Stimulated activated naive CD4-positive, alpha-beta T cell treated with Interleukin-2 at 50 U/mL for 16 hours (primary cell): ENCODE measurements around the gene RAF1.
"Not testable (repeated sequence)": the region's sequence is repeated elsewhere in the genome, so short reads cannot be mapped to it uniquely, and the experiment has no call there.

Experiments
- DNase-seq: peaks from one replicate; lab custom pipeline; 2025; lab: John Stamatoyannopoulos, UW

Gene RAF1

DNA sequence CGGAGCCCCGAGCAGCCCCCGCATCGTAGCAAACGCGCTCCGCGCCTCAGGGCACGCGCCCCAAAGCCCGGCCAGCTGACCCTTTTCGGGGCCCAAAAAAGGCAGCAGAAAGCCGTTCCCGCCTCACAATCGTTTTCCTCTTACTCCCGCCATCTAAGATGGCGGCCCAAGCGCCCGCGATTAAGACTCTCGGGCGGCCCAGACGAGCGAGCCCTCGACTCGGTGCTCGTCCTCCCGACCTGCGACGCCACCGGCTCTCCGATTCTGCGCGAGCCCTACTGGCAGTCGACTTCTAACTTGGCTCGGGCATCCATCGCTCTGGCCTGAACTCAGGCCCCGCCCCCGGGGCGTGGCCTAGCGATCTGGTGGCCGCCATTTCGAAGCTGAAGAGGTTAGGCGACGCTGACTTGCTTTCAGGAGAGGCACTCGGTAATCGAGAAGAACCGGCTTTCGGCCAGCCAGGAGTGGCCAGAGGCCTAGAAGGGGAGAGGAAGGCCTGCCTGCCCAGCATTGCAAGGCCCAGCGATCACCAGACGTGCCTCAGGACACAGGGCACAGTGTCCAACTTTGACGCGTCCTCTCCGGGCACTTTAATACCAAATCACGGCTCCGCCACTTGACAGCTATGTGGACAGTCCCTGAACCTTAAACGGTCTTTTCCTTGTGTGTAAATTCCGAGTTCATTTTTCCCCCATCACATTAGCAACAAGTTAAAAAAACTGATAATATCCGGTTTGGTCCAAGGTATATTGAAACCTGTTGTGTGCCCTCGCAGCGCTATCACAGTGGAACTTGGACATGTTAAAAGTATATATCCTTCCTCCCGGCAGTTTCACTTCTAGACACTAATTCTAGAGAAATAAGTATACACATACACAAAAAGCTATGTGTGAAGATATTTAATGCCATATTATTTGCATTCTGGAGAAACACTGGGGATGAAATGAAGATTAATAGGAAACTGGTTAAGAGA is at the start of gene RAF1:
RAF1 (minus strand) TSS at position 182 of the 973 bp plus-strand sequence. CDS start 45,396 bp downstream, outside the sequence.
- peak; percentile 95 for DNase-seq

DNA sequence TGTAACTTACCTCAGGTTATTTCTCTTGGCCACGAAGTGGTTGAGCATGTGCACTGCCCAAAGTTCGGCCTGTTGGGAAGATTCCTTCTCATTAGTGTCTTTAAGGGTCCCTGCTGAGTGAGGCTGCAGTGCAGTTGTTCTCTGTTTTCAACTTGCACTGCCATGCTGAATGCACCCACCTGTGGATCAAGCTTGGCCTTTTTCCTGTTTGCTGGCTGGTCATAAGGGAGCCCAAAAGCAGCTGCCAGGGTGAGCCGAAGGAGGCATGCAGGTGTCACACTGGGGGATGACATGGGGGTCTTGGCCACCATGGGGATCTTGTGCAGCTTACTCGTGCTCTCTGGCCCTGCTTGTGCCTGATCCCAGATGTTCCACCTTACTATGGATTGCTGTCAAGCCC is 46.1 kb upstream of the RAF1 start:
- DNase-seq: no peak

DNA sequence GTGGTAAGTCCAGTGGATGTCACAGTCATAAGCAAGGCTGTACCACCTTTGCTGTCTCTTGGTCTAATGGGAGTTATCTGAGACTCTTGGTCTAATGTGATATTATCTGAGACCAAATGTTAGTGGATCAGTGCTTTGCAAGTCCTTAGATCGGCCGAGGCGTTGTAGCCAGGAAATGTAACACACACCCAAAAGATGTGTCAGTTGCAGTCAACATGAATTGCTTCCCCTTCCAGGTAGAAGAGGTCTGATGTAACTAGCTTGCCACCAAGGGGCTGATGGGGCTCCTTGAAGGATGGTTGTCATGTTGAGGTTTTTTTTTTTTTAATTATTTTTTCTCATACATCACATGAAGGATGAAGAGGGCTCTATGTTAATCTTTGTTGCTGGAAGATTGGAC is 45.4 kb upstream of the RAF1 start:
- DNase-seq: no peak

DNA sequence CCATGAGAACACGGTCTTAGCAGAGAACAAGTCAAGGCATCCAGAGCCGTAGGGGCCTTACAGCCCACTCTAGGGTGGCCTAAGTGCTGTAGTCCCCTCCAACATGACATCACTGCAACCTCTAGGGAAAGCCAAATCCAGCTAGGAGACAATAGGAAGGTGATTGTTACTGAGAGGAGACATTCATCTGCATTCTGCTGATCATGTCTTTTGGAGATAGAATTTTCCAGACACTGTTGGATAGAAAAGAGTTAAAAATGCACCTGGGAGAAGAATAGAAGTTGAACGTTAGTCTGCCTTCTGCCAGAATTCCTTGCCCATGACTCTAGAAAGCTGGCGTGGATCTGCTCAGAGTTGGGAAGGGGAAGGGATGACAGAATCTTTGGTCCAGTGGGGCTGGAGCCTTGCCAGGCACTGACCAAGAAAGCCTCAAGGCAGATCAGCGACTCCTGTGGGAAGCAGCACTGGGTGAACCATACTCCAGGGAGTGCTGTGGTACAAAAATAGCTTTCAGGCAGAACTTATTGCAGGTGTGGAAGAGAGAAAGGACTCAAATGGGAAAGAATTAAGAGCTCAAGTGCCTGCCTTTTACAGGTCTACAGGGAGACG is 44.8 kb upstream of the RAF1 start:
- no peak for DNase-seq

DNA sequence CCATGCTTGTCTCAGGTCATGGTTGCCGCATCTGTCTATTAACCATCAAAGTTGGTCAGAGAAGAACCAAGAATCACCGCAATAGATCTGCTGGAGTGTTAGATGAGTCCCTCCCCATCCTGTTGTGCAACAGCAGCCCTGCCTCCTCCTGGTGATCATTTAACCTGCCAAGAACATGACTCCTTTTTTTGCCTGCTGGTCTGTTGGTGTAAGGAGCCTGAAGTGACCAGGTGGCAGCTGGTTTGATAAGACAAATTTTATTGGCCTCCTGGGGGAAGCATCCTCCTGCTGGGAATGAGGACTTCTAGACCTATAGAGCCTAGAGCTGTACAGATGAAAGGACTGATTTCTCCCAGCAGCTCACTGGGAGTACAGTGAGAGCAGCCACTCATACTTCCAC is 43.5 kb upstream of the RAF1 start:
- DNase-seq: no peak

DNA sequence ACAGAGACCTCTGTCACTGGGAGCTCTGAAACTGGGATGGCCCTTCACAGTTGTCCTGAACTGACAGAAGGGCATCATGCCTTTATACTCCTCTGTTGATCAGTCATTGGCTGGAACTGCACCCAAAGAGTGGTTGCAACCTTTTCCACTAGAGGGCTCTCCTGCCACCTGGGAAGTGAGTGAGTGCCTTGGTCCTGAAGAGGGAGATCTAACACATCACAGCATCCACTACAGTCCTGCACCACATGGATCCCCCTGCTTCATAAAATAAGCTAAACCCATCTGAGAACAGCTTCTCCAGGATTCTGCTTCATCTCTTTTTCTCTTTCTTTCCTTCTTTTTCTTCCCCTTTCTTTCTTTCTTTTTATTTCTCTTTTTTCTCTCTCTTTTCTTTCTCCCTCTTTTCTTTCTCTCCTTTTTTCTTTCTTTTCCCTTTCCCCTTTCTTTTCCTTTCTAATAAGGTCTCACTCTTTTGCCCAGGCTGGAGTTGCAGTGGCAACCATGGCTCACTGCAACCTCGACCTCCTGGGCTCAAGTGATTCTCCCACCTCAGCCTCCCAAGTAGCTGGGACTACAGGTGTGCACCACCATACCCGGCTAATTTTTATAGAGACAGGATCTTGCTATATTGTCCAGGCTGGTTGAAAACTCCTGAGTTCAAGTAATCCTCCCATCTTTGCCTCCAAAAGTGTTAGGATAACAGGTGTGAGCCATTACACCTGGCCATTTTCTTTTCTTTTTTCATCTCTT is 42.8 kb upstream of the RAF1 start:
- peak; percentile 42 for DNase-seq

DNA sequence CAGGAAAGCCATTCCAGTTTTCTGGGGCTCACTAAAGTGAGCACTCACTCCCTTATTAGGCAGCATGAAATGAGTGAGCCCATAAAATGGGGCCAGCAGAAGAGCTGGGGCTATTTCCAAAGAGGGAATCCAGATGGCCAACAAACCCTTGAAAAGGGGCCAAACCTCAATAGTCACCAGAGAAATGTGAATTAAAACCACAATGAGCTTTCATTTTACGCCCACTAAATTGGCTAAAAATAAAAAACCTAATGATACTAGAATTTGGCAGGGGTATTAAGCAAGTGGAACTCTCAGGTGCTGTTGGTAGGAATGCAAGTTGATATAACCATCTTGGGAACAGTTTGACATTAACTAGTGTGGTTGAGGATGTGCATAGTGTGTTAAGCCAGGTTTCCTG is 42.1 kb upstream of the RAF1 start:
- DNase-seq: no peak

DNA sequence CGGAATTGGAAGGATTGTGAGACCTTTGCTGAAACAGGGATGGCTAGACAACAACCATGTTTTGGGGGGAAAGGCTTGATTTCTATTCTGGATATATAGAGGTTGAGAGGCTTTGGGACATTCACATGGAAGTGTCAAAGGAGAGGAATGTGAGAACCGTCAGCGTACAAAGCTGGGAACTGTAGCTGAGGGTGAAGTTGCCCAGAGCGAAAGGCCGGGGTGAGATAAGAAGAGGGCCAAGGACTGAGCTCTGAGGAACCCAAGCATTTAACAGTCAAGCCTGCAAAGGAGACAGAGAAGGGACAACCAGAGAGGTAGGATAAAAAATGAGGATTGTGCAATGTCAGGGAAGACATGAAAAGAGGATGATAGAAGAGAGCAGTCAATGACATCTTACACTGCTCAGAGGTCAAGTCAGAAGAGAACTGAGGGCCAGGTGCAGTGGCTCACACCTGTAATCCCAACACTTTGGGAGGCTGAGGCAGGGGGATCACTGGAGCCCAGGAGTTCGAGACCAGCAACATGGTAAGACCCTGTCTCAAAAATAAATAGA is 41.5 kb upstream of the RAF1 start:
- DNase-seq: no peak

DNA sequence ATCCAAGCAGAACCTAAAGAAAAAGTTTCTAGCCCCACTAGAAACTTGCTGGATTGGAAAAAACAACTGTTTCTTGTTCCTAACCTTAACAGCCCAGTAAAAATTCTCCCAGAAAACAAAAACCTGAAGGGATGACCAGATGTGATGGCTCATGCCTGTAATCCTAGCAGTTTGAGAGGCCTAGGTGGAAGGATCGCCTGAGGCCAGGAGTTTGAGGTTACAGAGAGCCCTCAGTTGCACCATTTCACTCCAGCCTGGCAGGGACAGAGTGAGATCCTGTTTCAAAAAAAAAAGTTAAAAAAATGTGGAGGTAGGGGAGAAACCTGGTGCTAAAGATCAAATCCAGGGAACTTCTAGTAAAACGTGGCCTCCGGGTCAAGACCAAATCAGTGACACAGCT is 38.6 kb upstream of the RAF1 start:
- DNase-seq: no peak

DNA sequence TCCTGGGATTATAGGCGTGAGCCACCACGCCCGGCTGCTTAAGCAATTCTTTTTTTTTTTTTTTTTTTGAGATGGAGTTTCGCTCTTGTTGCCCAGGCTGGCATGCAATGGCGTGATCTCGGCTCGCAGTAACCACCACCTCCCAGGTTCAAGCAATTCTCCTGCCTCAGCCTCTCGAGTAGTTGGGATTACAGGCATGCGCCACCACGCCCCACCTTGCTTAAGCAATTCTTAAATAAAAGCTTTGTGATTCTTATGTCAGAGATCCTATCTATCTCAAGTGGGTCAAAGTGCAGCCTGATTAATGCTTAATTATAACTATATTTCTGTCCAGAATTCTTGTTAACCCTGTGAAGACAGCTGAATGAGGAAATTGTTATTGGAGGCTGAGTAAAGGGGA is 37.7 kb upstream of the RAF1 start:
- DNase-seq: not testable (repeated sequence)

DNA sequence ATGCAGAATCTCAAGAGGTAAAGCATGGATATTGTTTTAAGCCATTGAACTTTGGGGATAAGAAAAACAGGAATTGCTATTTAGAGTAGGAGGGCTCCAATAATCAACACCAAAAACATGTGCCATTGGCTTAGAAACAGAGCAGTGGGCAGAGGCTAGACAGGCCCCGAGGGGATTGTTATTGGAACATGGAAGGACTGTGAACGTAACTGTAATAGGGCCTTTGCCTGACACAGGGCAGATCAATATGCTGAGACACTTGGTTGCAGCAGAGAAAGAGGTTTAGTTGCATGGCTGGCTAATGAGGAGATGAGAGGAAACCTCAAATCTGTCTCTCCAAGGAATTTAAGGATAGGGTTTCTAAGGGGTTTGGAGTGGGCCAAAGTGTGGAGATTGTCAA is 36.9 kb upstream of the RAF1 start:
- DNase-seq: no peak

DNA sequence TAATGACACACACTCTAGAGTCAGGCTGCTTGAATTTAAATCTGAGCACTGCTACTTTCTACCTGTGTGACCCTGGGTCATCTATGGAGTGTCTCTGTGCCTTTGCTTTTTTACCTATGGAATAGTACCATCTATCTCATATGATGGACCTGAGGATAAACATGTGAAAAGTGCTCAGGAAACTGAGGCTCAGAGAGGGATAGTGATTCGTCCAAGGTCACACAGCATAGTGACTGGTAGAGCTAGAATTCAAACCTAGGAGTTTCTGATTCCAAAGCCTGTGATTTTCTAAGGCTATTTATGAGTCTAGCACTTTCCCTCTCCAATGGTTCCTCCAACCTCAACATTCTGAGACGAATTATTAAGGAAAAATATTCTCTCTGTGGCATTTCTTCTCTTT is 32.0 kb upstream of the RAF1 start:
- DNase-seq: no peak

DNA sequence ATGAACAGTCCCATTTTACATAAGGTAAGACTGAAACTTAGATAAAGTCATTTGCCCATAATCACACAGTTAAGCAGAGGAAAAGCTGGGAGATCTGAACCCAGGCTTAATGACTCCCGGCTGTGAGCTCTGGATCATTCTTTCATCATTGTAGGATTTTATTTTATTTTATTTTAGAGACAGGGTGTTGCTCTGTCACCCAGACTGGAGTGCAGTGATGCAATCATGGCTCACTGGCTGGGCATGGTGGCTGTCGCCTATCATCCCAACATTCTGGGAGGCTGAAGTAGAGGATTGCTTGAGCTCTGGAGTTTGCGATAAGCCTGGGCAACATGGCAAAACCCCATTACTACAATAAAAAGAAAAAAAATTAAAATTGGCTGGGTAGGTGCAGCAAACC is 31.2 kb upstream of the RAF1 start:
- DNase-seq: no peak

DNA sequence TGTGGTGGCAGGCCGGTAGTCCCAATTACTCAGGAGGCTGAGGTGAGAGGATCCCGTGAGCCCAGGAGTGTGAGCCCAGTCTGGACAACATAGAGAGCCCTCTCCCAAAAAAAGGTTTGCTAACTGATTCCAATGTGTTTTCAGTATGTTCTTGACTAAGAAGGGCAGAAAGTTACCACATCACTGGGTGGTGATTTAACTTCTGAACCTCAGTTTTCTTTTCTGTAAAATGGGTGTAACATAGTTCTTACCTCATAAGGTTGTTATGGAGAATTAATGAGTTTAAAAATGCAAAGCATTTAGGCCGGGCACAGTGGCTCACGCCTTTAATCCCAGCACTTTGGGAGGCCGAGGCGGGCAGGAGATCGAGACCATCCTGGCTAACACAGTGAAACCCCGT is 28.5 kb upstream of the RAF1 start:
- no peak for DNase-seq

DNA sequence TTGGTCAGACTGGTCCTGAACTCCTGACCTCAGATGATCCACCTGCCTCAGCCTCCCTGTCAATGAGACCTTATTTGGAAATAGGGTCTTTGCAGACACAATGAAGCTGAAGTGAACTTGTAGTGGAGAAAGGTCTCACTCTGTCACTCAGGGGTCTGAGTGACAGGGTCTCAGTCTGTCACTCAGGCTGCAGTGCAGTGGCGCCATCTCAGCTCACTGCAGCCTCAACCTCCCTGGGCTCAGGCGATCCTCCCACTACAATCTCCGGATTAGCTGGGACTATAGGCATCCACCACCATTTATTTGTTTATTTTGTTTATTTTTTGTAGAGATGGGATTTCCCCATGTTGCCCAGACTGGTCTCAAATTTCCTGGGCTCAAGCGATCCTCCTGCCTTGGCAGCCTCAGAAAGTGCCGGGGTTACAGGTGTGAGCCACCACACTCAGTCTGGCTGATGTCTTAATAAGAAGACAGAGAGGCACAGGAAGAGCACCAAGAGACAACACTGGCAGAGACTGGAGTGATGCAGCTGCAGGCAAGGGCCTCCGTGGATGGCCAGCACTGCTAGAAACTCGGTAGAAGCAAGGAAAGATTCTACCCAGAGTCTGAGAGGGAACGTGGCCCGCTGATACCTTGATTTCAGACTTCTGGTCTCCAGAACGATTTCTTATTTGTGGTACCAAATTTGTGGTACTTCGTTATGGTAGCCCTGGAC is 26.2 kb upstream of the RAF1 start:
- no peak for DNase-seq

DNA sequence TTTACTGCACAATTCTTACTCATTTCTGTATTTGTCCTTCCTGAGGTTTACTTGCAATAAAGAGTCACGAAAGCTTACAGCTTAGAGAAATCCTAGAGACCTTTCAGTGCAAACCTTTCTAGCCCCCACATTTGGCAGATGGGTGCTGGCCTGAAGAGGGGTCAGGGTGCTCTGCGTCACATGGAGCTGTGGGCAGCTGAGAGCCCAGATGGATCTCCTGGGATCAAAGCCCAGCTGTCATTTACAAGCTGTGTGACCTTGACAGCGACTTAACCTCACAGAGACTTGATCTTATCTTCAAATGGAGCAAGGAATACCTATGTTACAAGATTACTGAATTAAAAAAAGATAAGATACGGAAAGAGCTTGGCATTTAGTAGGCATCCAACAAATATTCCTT is 24.0 kb upstream of the RAF1 start:
- DNase-seq: no peak

DNA sequence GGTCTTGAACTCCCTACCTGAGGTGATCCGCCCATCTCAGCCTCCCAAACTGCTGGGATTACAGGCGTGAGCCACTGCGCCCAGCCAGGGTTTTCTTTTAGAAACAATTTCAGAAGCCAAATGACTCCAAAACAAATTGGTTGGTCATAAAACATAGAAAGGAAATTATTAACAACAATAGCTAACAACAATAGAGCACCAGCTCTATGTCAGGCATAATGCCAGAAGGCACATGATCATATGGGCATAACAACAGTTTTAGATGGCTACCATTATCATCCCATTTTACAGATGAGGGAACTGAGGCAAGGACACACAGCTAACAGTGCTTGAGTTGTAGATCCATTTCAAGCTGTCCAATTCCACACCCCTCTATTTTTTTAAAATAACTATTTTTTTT is 22.2 kb upstream of the RAF1 start:
- DNase-seq: no peak

DNA sequence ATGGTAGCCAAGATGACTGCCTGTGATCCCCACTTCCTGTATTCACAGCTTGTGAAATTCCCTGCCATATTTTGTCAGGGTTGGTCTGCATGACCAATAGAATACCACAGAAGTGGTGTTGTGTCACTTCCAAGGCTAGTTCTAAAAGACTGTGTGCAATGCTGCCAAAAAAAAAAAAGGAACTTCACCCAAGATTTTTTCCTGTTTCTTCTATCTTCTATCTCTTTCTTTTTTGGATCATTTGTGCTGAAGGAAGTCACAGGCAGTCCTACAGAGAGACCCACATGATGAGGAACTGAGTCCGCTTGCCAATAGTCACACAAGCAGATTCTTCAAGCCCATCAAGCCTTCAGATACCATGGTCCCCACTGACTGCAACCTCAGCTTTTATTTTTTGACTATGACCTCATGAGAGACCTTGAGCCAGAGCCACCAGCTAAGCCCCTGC is 18.1 kb upstream of the RAF1 start:
- no peak for DNase-seq

DNA sequence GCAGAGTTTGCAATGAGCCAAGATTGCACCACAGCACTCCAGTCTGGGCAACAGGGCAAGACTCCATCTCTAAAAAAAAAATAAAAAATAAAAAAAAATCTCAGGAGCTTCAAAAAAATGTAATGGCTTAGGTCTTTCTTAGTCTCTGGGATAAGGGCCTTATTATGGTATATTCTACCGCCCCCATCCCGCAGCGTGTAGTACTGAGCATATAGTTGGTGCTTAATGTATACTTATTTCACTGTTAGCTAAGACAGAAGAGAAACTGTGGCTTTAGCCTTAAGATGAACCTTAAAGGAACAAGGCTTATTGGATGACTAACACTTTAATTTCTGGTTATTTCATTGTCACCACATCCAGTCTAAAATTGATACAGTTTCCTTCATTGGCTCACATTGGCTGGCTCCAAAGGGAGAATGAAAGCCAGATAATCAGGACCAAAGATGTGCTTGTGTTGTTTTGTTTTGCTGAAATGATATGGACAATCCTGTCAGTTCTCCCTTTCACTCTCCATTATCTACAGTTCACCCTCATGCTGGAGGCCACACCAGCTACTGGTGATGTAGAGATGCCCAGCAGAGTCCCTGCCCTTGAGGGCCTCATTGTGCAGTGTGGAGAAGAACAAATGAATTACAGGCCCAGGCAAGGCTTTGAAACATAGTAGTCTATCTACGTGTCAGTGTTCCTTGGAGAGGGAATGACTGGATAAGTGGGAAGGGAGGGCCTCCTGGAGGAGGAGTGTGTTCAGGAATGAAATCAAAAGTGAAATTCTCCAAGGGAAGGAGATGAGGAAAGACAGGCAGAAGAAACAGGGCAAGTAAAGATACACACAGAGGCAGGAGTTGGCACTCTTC is 17.4 kb upstream of the RAF1 start:
- DNase-seq: no peak

DNA sequence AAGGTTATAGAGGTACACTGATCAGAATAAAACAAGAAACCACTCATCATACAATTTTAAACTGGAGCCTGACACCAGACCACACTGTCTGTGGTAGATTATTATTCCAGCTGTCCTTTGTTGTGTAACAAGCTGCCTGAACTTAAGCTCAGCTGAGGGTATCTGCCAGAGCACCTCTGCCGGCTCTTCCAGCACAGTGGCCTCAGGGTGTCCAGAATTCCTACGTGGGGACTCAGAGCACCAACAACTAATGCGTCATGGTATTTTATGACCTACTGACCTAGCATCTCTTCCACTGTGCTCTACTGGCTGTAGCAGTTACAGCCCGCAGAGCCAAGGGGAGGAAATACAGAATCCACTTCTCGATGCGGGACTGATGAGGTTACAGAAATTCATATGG is 15.6 kb upstream of the RAF1 start:
- no peak for DNase-seq

DNA sequence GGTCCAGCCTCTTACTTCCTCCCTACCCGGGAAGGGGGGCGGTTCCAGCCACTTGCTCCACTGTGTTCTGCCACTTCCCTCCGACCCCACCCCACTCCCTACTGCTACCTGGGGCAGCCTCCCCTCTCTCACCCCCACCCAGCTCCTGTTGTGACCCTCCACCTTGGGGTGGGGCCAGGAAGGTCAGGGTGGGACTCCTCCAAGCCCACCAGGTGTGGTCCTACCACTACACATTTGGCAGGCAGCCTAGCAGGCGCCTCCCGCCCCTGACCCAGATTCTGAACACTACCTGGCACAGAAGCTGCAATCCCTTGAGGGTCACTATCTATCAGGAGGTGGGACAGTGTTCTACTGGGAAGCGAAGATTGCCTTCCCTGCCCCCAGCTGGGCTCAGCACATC is 13.7 kb upstream of the RAF1 start:
- no peak for DNase-seq
